Endothelial cell of umbilical vein (primary cell): Measurements from ENCODE around the gene SMAP1. TPM values are rescaled to one million over a fixed set of nuclear protein-coding genes. Genes with fewer than 3 reads are reported as not detected.

ENCODE experiments used
- BruUV-seq: library from RNA; stranded (reverse); fragments of 400-500 nt; replicated peaks from 2 replicates; lab custom pipeline; 2021; lab: Mats Ljungman, UMichigan
- CTCF ChIA-PET: fragments of 300-600, 350-600 bp; sonication (Branson Sonifier 250); formaldehyde crosslinking; loops from one replicate; lab custom pipeline; 2021; ENCODE audit warnings: antibody characterized with exemption, inconsistent platforms; lab: Charles Lee
- POLR2A ChIA-PET: fragments of 300-600, 350-600 bp; sonication (Branson Sonifier 250); formaldehyde crosslinking; loops from one replicate; lab custom pipeline; 2021; ENCODE audit warnings: antibody characterized with exemption, inconsistent platforms; lab: Charles Lee
- DNase-seq: peaks from one replicate; pipeline ENCODE4 v3.0.0-alpha.2; 2011; ENCODE audit warnings: low read depth, low spot score
- FAIRE-seq: peaks from 2 replicates; lab custom pipeline; 2011; peaks lifted over from hg19 to GRCh38; lab: Jason Lieb, UNC
- H2AFZ ChIP-seq: 2 replicates; pipeline ENCODE4 v1.6.0; 2012; ENCODE audit warnings: low read depth, low read length, control low read depth, inconsistent platforms
- H3K27ac ChIP-seq: 2 replicates; pipeline ENCODE4 v1.5.1; 2011; ENCODE audit warnings: low read depth, mild to moderate bottlenecking, control low read depth, low read length, moderate library complexity; ENCODE audit not compliant: insufficient read depth
- H3K27me3 ChIP-seq, 2 experiments: 2 replicates each; pipeline versions ENCODE4 v1.6.0 to v1.6.1; 2011; ENCODE audit warnings: low read length in 2 of 2, mixed read lengths in 1 of 2; ENCODE audit not compliant: control insufficient read depth in 2 of 2, insufficient read depth in 2 of 2
- H3K36me3 ChIP-seq, 2 experiments: 2 replicates in 1 of 2; 3 replicates in 1 of 2; pipeline ENCODE4 v1.5.1; 2011; ENCODE audit warnings: low read length in 2 of 2, mild to moderate bottlenecking in 1 of 2, moderate library complexity in 1 of 2; ENCODE audit not compliant: control insufficient read depth in 2 of 2, insufficient read depth in 2 of 2; ENCODE audit errors: extremely low read depth in 1 of 2
- H3K4me1 ChIP-seq: 3 replicates; pipeline ENCODE4 v1.5.1; 2011; ENCODE audit warnings: mild to moderate bottlenecking, low read length; ENCODE audit not compliant: control insufficient read depth, insufficient read depth; ENCODE audit errors: extremely low read depth
- H3K4me2 ChIP-seq: 2 replicates; pipeline ENCODE4 v1.6.1; 2011; ENCODE audit warnings: low read length, control low read depth, mixed read lengths; ENCODE audit not compliant: insufficient read depth
- H3K4me3 ChIP-seq, 3 experiments: fragments of 200-600 bp in 1 of 3; sonication (generic), shearing (Covaris generic) in 1 of 3; replicated peaks in 1 of 3; 2 replicates each; pipeline ENCODE4 v1.5.1; 2011 to 2016; ENCODE audit warnings: control low read depth in 3 of 3, low read length in 3 of 3, mild to moderate bottlenecking in 2 of 3, inconsistent platforms in 1 of 3, low read depth in 1 of 3, moderate library complexity in 1 of 3; ENCODE audit not compliant: insufficient read depth in 1 of 3
- H3K79me2 ChIP-seq: 2 replicates; pipeline ENCODE4 v1.6.0; 2012; ENCODE audit warnings: low read length, inconsistent platforms; ENCODE audit not compliant: control insufficient read depth, insufficient read depth
- H3K9ac ChIP-seq: replicated peaks from 2 replicates; pipeline ENCODE3; 2011; ENCODE audit warnings: low read length, control low read depth; ENCODE audit not compliant: insufficient read depth; ENCODE audit errors: extremely low read depth
- H3K9me1 ChIP-seq: replicated peaks from 3 replicates; pipeline ENCODE4 v1.6.0; 2011; ENCODE audit warnings: mild to moderate bottlenecking, low read length; ENCODE audit not compliant: control insufficient read depth, insufficient read depth; ENCODE audit errors: extremely low read depth
- H3K9me3 ChIP-seq: replicated peaks from 2 replicates; pipeline ENCODE4 v1.5.1; 2012; ENCODE audit warnings: low read length, inconsistent platforms; ENCODE audit not compliant: control insufficient read depth, insufficient read depth
- H4K20me1 ChIP-seq: replicated peaks from 2 replicates; pipeline ENCODE3; 2011; ENCODE audit warnings: mild to moderate bottlenecking, low read length; ENCODE audit not compliant: control insufficient read depth, insufficient read depth; ENCODE audit errors: extremely low read depth
- EZH2 ChIP-seq: IDR thresholded peaks from 2 replicates; pipeline ENCODE4 v1.6.1; 2012; ENCODE audit warnings: borderline replicate concordance, low read depth, mild to moderate bottlenecking, moderate library complexity, low read length, inconsistent platforms; ENCODE audit not compliant: severe bottlenecking
- FOS ChIP-seq: IDR thresholded peaks from 2 replicates; pipeline ENCODE4 v1.6.1; 2011; ENCODE audit warnings: mild to moderate bottlenecking, low read length, moderate library complexity, borderline replicate concordance; ENCODE audit not compliant: insufficient read depth
- GATA2 ChIP-seq: IDR thresholded peaks from 2 replicates; pipeline ENCODE4 v1.7.0; 2011; ENCODE audit warnings: low read depth, mild to moderate bottlenecking, moderate library complexity, mixed read lengths, low read length; ENCODE audit not compliant: insufficient read length, insufficient read depth
- JUN ChIP-seq: IDR thresholded peaks from 2 replicates; pipeline ENCODE4 v1.6.1; 2011; ENCODE audit warnings: borderline replicate concordance, low read depth; ENCODE audit not compliant: insufficient read length, insufficient read depth
- MYC ChIP-seq: IDR thresholded peaks from one replicate; pipeline ENCODE4 v1.6.1; 2011; ENCODE audit warnings: mild to moderate bottlenecking, low read depth, low read length
- POLR2A ChIP-seq: IDR thresholded peaks from 2 replicates; pipeline ENCODE4 v1.6.1; 2012; ENCODE audit warnings: low read depth, mild to moderate bottlenecking, control low read depth, low read length
- POLR2AphosphoS5 ChIP-seq: IDR thresholded peaks from 2 replicates; pipeline ENCODE4 v1.6.1; 2012; ENCODE audit warnings: low read depth, mild to moderate bottlenecking, control low read depth, low read length, moderate library complexity; ENCODE audit not compliant: insufficient read depth
- dilution Hi-C: fragments of 300-500 bp; cut with MboI; formaldehyde crosslinking; loops from one replicate; pipeline ENCODE4 v1.15.0; 2019; ENCODE audit warnings: low sequenced_read_pairs; ENCODE audit not compliant: extremely low pct_ligation_motif_present
- intact Hi-C: fragments of 100-400 bp; cut with micrococcal nuclease; formaldehyde crosslinking; loops from one replicate; pipeline ENCODE4 v1.10.0; 2022
- polyA plus RNA-seq, 4 experiments: library from polyadenylated mRNA; depleted of rRNA in 3 of 4; stranded (reverse) in 3 of 4; unstranded in 1 of 4; fragments of >200 nt; gene quantifications; 2 replicates each; pipeline versions ENCODE4 v1.2.1 to v1.2.3, GENCODE V29; 2011 to 2012; ENCODE audit warnings: missing spikeins in 1 of 4
- total RNA-seq: library from RNA; stranded (reverse); gene quantifications from 2 replicates; pipeline ENCODE4 v1.2.3, GENCODE V29; 2021
- TF ChIP-seq, protein P1 (sequence below): IDR thresholded peaks from 2 replicates; pipeline ENCODE4 v1.6.1; 2011; ENCODE audit not compliant: insufficient read depth, insufficient read length
- TF ChIP-seq, protein P2 (sequence below), 2 donors: IDR thresholded peaks; 1 replicate in 1 of 2; 2 replicates in 1 of 2; pipeline ENCODE4 v1.5.1; 2011; ENCODE audit warnings: low read length in 2 of 2, mild to moderate bottlenecking in 2 of 2, moderate library complexity in 2 of 2, control low read depth in 1 of 2, inconsistent platforms in 1 of 2, low read depth in 1 of 2; ENCODE audit not compliant: insufficient read depth in 1 of 2; ENCODE audit errors: extremely low read depth in 1 of 2

Gene SMAP1
- total and polyA plus RNA-seq, 2 donors (not counting 3 experiments of a cell fraction or from before 2014, with no cell fraction given), result 14.6 to 24.6 TPM

DNA sequence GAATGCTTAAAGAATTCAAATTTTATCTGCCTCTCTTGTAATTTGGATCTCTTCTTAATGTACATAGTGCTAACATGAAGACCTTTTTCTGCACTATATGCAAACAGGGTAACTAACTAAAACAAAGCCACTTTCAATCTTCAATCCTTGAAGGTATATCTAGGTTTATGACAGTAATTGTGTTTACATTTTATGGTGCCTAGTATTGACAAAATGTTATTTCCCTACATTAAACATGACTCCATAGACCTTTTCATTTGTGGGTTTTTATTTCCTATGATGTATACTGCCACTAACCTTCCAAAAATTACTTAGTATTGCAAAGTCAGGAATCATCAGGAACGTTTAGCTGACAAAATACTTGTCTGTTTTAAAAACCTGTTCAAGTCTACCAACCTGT, 193.2 kb downstream of the SMAP1 start:
- BruUV-seq, result no TSS peak
- Histone ChIP-seq H3K9ac (no peak overlapping the region), H3K4me3 (no peak overlapping the region), H2AFZ (no peak overlapping the region), H3K27me3 (no peaks in the 10 kb centered on the region), H3K27ac (no peak overlapping the region), H3K36me3 (no peaks in the 10 kb centered on the region), H4K20me1 (no peaks in the 10 kb centered on the region), H3K9me1 (no peaks in the 10 kb centered on the region), H3K79me2 (no peaks in the 10 kb centered on the region), H3K4me1 (no peaks in the 10 kb centered on the region), H3K4me2 (no peak overlapping the region), H3K9me3 (no peaks in the 10 kb centered on the region)
- FAIRE-seq (no peak), DNase-seq (no peak)
- CTCF ChIA-PET, result interaction anchor here (0.8 to 1.3 kb wide), 2 partner anchors 13 to 154 kb away, joined by 3 read pairs; no protein-coding TSS in a partner anchor
- dilution Hi-C loops (no loop called here), intact Hi-C loops (no loop called here)
- POLR2A ChIA-PET, result no interaction called here
- no peak for TF ChIP-seq MYC
- no peak for TF ChIP-seq FOS
- TF ChIP-seq, protein P1, sequence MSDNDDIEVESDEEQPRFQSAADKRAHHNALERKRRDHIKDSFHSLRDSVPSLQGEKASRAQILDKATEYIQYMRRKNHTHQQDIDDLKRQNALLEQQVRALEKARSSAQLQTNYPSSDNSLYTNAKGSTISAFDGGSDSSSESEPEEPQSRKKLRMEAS, result no peak
- no peak for TF ChIP-seq JUN
- TF ChIP-seq EZH2, result no peak
- TF ChIP-seq, protein P2, sequence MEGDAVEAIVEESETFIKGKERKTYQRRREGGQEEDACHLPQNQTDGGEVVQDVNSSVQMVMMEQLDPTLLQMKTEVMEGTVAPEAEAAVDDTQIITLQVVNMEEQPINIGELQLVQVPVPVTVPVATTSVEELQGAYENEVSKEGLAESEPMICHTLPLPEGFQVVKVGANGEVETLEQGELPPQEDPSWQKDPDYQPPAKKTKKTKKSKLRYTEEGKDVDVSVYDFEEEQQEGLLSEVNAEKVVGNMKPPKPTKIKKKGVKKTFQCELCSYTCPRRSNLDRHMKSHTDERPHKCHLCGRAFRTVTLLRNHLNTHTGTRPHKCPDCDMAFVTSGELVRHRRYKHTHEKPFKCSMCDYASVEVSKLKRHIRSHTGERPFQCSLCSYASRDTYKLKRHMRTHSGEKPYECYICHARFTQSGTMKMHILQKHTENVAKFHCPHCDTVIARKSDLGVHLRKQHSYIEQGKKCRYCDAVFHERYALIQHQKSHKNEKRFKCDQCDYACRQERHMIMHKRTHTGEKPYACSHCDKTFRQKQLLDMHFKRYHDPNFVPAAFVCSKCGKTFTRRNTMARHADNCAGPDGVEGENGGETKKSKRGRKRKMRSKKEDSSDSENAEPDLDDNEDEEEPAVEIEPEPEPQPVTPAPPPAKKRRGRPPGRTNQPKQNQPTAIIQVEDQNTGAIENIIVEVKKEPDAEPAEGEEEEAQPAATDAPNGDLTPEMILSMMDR (IDR thresholded peaks at IDR 0.05; ENCODE audit: extremely low read depth in 1 of 2, insufficient read depth in 1 of 2, low read depth in 1 of 2, low read length in 2 of 2), result no peak
- no peak for TF ChIP-seq POLR2AphosphoS5
- no peak for TF ChIP-seq GATA2
- TF ChIP-seq POLR2A, result no peak
